ENCODE measurements around the gene TRIOBP. TPM values are rescaled to one million over a fixed set of nuclear protein-coding genes. Genes with fewer than 3 reads are reported as not detected.

Gene TRIOBP
- total and polyA plus RNA-seq, 2 of the 4 experiments (the other 2 are of a cell fraction) = 46.4 to 69.8 TPM

GRCh38 chr22:37659066-37659896 lies 37.6 kb upstream of the TRIOBP start:
- Histone ChIP-seq H2AFZ (replicated peaks; ENCODE audit: low read length, poor library complexity) (peak overlapping the region; percentile 95), H3K36me3 (ENCODE audit: control insufficient read depth, insufficient read depth, low read length) (peaks cover 3% of the 10 kb centered on the region; the same call in 1 of the 2 replicates), H4K5ac (ENCODE audit: low read depth, low read length) (no peak overlapping the region), H4K20me1 (ENCODE audit: insufficient read depth, low read length) (peaks cover 31% of the 10 kb centered on the region), H3K9me1 (ENCODE audit: insufficient read depth, low read length) (peaks cover 11% of the 10 kb centered on the region), H4K91ac (ENCODE audit: insufficient read depth, low read depth, low read length) (peak overlapping the region; percentile 17), H3K4ac (ENCODE audit: low read depth, low read length) (peak overlapping the region; percentile 54; the same call in 1 of the 2 replicates), H2AK9ac (replicated peaks; ENCODE audit: low read depth, low read length, poor library complexity) (peak overlapping the region; percentile 97), H3K18ac (ENCODE audit: low read depth, low read length) (no peak overlapping the region), H3K4me3 (ENCODE audit: insufficient read depth, low read depth, low read length) (peak overlapping the region; percentile 55), H2BK20ac (ENCODE audit: low read depth, low read length) (no peak overlapping the region), H2AK5ac (ENCODE audit: low read depth, low read length) (peak overlapping the region; percentile 91), H2BK5ac (ENCODE audit: low read depth, low read length, poor library complexity, severe bottlenecking) (peak overlapping the region; percentile 60), H3K56ac (ENCODE audit: extremely low read depth, insufficient read depth, low read length) (no peak overlapping the region), H4K8ac (ENCODE audit: low read depth in 2 of 2, low read length in 2 of 2) (peak overlapping the region in 1 of 2 experiments; percentile 52; a peak in 1 of 4 replicates), H3K27me3 (ENCODE audit: control insufficient read depth, insufficient read depth, low read length) (no peaks in the 10 kb centered on the region), H3K79me1 (ENCODE audit: low read depth in 1 of 2, low read length in 2 of 2) (peaks cover 23 to 50% of the 10 kb centered on the region in 2 experiments; a peak in 3 of 4 replicates), H2BK120ac (ENCODE audit: low read depth, low read length) (no peak overlapping the region), H3K9ac (ENCODE audit: low read depth, low read length) (peak overlapping the region; percentile 82), H3K4me1 (ENCODE audit: control insufficient read depth, insufficient read depth, low read length) (peaks cover 25% of the 10 kb centered on the region), H2BK15ac (ENCODE audit: low read depth, low read length) (no peak overlapping the region), H3K23ac (ENCODE audit: low read depth, low read length) (peak overlapping the region; percentile 93), H3K4me2 (ENCODE audit: low read depth, low read length) (peak overlapping the region; percentile 96), H3K14ac (replicated peaks; ENCODE audit: low read depth, low read length) (peak overlapping the region; percentile 64), H3K27ac (ENCODE audit: insufficient read depth, low read length) (peak overlapping the region; percentile 72), H3K9me3 (ENCODE audit: control insufficient read depth, insufficient read depth, low read length) (no peaks in the 10 kb centered on the region)
- intact Hi-C loops (cut with micrococcal nuclease) = no loop called here
- ATAC-seq (ENCODE audit: low read depth) = peak; percentile 4
- ChIA-PET CTCF (interaction anchor here (0.8 to 2.6 kb wide), 3 partner anchors 16 to 22 kb away, joined by 3 to 12 read pairs (median 5); no protein-coding TSS in a partner anchor), POLR2A (ENCODE audit: unreplicated experiment) (interaction anchor here (1.8 to 2.0 kb wide), 3 partner anchors 16 to 22 kb away, joined by 6 to 14 read pairs (median 10); partner anchors contain the start of gene LGALS1)
- dilution Hi-C loops (cut with HindIII; ENCODE audit: low sequenced_read_pairs, unreplicated experiment) = no loop called here
- in situ Hi-C loops (cut with MboI; ENCODE audit: low sequenced_read_pairs) = no loop called here
- no peak for DNase-seq
- WGBS, 2 experiments (ENCODE audit: extremely low coverage in 2 of 2, insufficient read length in 1 of 2) = 1% methylated on average over 28 of the region's 68 CpGs; no CpG with 5 or more reads in 1 of the 2 experiments
- BruUV-seq (replicated peaks) = no TSS peak
- TF ChIP-seq SMC3 (IDR thresholded peaks at IDR 0.05; ENCODE audit: low read depth, low read length) (no peak), RFX5 (IDR thresholded peaks at IDR 0.05; ENCODE audit: low read depth, low read length) (no peak), RCOR1 (IDR thresholded peaks at IDR 0.05; ENCODE audit: insufficient replicate concordance, low read length) (no peak), CHD1 (IDR thresholded peaks at IDR 0.05; ENCODE audit: low read depth, low read length) (no peak), CEBPB (IDR thresholded peaks at IDR 0.05; ENCODE audit: low read depth, low read length) (no peak), USF2 (IDR thresholded peaks at IDR 0.05; ENCODE audit: low read depth, low read length) (no peak), MAFK (IDR thresholded peaks at IDR 0.05; ENCODE audit: low read depth, low read length) (no peak), NFE2L2 (IDR thresholded peaks at IDR 0.05; ENCODE audit: low read depth, low read length) (no peak), CTCF (conservative IDR thresholded peaks at IDR 0.05; ENCODE audit: low read depth, low read length) (no peak), BHLHE40 (IDR thresholded peaks at IDR 0.05; ENCODE audit: low read depth, low read length) (no peak), ELK1 (IDR thresholded peaks at IDR 0.05; ENCODE audit: borderline replicate concordance, low read depth, low read length) (no peak), RAD21 (IDR thresholded peaks at IDR 0.05; ENCODE audit: low read length) (no peak), MXI1 (IDR thresholded peaks at IDR 0.05; ENCODE audit: borderline replicate concordance, low read depth, low read length) (no peak)

Measured in IMR-90 (cell line).